ENCODE results near the gene SUPT3H. TPM values are rescaled to one million over a fixed set of nuclear protein-coding genes. Genes with fewer than 3 reads are reported as not detected.

Gene SUPT3H
- total and polyA plus RNA-seq, 2 donors (not counting 1 experiment from before 2014, with no cell fraction given) = 5.5 to 12.4 TPM

DNA sequence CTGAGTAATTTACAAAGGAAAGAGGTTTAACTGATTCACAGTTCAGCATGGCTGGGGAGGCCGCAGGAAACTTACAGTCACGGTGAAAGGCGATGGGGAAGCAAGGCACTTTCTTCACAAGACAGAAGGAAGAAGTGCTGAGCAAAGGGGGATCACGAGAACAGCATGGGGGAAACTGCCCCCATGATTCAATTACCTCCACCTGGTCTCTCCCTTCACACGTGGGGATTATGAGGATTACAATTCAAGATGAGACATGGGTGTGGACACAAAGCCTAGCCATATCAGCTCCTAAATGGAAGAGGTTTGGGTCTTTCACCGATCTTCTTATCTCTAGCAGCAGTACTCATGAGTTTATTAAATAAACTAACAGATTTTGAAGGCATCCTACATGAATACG lies 202.5 kb downstream of the SUPT3H start:
- POLR2A ChIA-PET = no interaction called here
- intact Hi-C loops (cut with micrococcal nuclease) = no loop called here
- DNase-seq (no peak), ATAC-seq (ENCODE audit: low read depth) (no peak)
- H3K4me3 ChIP-seq (ENCODE audit: control extremely low read depth in 1 of 5, extremely low read depth in 1 of 5, insufficient read depth in 1 of 5, low read depth in 2 of 5, low read length in 4 of 5) = no peak overlapping the region
- no peaks in the 10 kb centered on the region for H3K9me3 ChIP-seq (ENCODE audit: control extremely low read depth in 1 of 3, control insufficient read depth in 2 of 3, insufficient read depth in 1 of 3, low read length in 2 of 3)
- H4K20me1 ChIP-seq (ENCODE audit: control insufficient read depth, insufficient read depth, low read length, poor library complexity, severe bottlenecking) = no peaks in the 10 kb centered on the region
- CTCF ChIA-PET = no interaction called here
- H3K4me2 ChIP-seq (replicated peaks; ENCODE audit: low read depth, low read length, poor library complexity, severe bottlenecking) = no peak overlapping the region
- Mint-ChIP-seq H3K4me1 (no peaks in the 10 kb centered on the region), H3K27me3 (no peaks in the 10 kb centered on the region), H3K9me3 (ENCODE audit: insufficient read depth) (no peaks in the 10 kb centered on the region), H3K4me3 (no peak overlapping the region), H3K27ac (no peak overlapping the region)
- H2AFZ ChIP-seq (ENCODE audit: insufficient read depth, low read depth, low read length, poor library complexity, severe bottlenecking) = no peak overlapping the region
- no peaks in the 10 kb centered on the region for H3K4me1 ChIP-seq (ENCODE audit: control insufficient read depth in 2 of 2, insufficient read depth in 2 of 2, low read length in 2 of 2)
- no peaks in the 10 kb centered on the region for H3K79me2 ChIP-seq (ENCODE audit: control insufficient read depth, insufficient read depth, low read length)
- no peak for TF ChIP-seq CTCF (IDR thresholded peaks at IDR 0.05)
- TF ChIP-seq EZH2 (IDR thresholded peaks at IDR 0.05; ENCODE audit: borderline replicate concordance, insufficient read depth, low read depth, low read length, poor library complexity, severe bottlenecking) = no peak
- no peaks in the 10 kb centered on the region for H3K27me3 ChIP-seq (replicated peaks in 1 of 4; ENCODE audit: control extremely low read depth in 1 of 4, control insufficient read depth in 3 of 4, insufficient read depth in 4 of 4, low read length in 3 of 4)
- 93% methylated on average over 3 of the region's 7 CpGs for WGBS (ENCODE audit: insufficient coverage)
- no peak overlapping the region for H3K9ac ChIP-seq (ENCODE audit: low read length)
- H3K36me3 ChIP-seq (replicated peaks in 1 of 2; ENCODE audit: control extremely low read depth in 1 of 2, control insufficient read depth in 1 of 2, extremely low read depth in 1 of 2, insufficient read depth in 2 of 2, low read length in 1 of 2) = no peaks in the 10 kb centered on the region
- H3K27ac ChIP-seq (ENCODE audit: low read length in 2 of 2) = no peak overlapping the region

DNA sequence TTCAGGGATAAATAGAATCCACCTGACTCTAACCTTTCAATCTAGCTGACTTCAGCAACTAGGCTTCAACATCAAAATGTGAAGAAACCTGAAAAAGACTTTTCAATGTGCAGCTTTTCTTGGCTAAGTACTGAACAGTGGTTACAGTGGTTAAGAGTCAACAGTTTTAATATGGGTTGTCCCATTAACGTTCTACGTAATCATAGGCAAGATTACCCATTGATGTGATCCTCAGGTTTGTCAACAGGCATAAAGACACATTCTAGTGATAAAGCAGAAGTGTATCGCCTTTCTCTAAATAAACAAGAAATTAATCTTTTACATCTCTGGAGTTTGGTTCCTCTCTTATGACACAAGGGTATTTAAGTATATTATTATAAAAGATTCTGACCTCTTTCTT lies 203.7 kb downstream of the SUPT3H start:
- Histone ChIP-seq H3K27me3 (replicated peaks in 1 of 4; ENCODE audit: control extremely low read depth in 1 of 4, control insufficient read depth in 3 of 4, insufficient read depth in 4 of 4, low read length in 3 of 4) (no peaks in the 10 kb centered on the region), H3K4me3 (ENCODE audit: control extremely low read depth in 1 of 5, extremely low read depth in 1 of 5, insufficient read depth in 1 of 5, low read depth in 2 of 5, low read length in 4 of 5) (no peak overlapping the region), H3K79me2 (ENCODE audit: control insufficient read depth, insufficient read depth, low read length) (no peaks in the 10 kb centered on the region), H3K4me1 (ENCODE audit: control insufficient read depth in 2 of 2, insufficient read depth in 2 of 2, low read length in 2 of 2) (no peaks in the 10 kb centered on the region), H3K9ac (ENCODE audit: low read length) (no peak overlapping the region), H3K27ac (ENCODE audit: low read length in 2 of 2) (no peak overlapping the region), H3K9me3 (ENCODE audit: control extremely low read depth in 1 of 3, control insufficient read depth in 2 of 3, insufficient read depth in 1 of 3, low read length in 2 of 3) (no peaks in the 10 kb centered on the region), H4K20me1 (ENCODE audit: control insufficient read depth, insufficient read depth, low read length, poor library complexity, severe bottlenecking) (no peaks in the 10 kb centered on the region), H3K4me2 (replicated peaks; ENCODE audit: low read depth, low read length, poor library complexity, severe bottlenecking) (no peak overlapping the region), H3K36me3 (replicated peaks in 1 of 2; ENCODE audit: control extremely low read depth in 1 of 2, control insufficient read depth in 1 of 2, extremely low read depth in 1 of 2, insufficient read depth in 2 of 2, low read length in 1 of 2) (no peaks in the 10 kb centered on the region), H2AFZ (ENCODE audit: insufficient read depth, low read depth, low read length, poor library complexity, severe bottlenecking) (no peak overlapping the region)
- ATAC-seq (ENCODE audit: low read depth) (no peak), DNase-seq (no peak)
- Mint-ChIP-seq H3K4me3 (no peak overlapping the region), H3K27ac (no peak overlapping the region), H3K9me3 (ENCODE audit: insufficient read depth) (no peaks in the 10 kb centered on the region), H3K4me1 (no peaks in the 10 kb centered on the region), H3K27me3 (no peaks in the 10 kb centered on the region)
- POLR2A ChIA-PET = no interaction called here
- no CpG with 5 or more reads among the region's 3 CpGs for WGBS (ENCODE audit: insufficient coverage)
- TF ChIP-seq CTCF (IDR thresholded peaks at IDR 0.05) (no peak), EZH2 (IDR thresholded peaks at IDR 0.05; ENCODE audit: borderline replicate concordance, insufficient read depth, low read depth, low read length, poor library complexity, severe bottlenecking) (no peak)
- intact Hi-C loops (cut with micrococcal nuclease) = no loop called here
- CTCF ChIA-PET = no interaction called here

Data from B cell (primary cell).